NCI-H2227 (cell line): ENCODE results near the gene TBX3.
"Not testable (repeated sequence)": the region's sequence is repeated elsewhere in the genome, so short reads cannot be mapped to it uniquely, and the experiment has no call there.

ENCODE experiments used
- DNase-seq: peaks from one replicate; lab custom pipeline; 2025; ENCODE audit not compliant: unreplicated experiment; lab: John Stamatoyannopoulos, UW

TBX3 gene

GRCh38 chr12:114684098-114684869 is at the start of gene TBX3:
Gene TBX3, minus strand, starts transcription at chr12:114684175. Its CDS starts 975 bp downstream, at chr12:114683200.
- peak; percentile 86 for DNase-seq

- no peak for DNase-seq
These were observed 48.6 kb upstream of the TBX3 start for GRCh38 chr12:114732426-114733030.

GRCh38 chr12:114729731-114730130 is 45.8 kb upstream of the TBX3 start:
- no peak for DNase-seq

- DNase-seq = no peak
These were observed 42.2 kb upstream of the TBX3 start for GRCh38 chr12:114726092-114726710.

- not testable (repeated sequence) for DNase-seq
These were observed 38.2 kb upstream of the TBX3 start for GRCh38 chr12:114722176-114722575.

- no peak for DNase-seq
These were observed 37.3 kb upstream of the TBX3 start for GRCh38 chr12:114721266-114721665.

GRCh38 chr12:114713466-114714215 is 29.7 kb upstream of the TBX3 start:
- no peak for DNase-seq

GRCh38 chr12:114711689-114712152 is 27.7 kb upstream of the TBX3 start:
- DNase-seq = no peak

GRCh38 chr12:114710151-114710550 is 26.2 kb upstream of the TBX3 start:
- DNase-seq = no peak

GRCh38 chr12:114709112-114709511 is 25.1 kb upstream of the TBX3 start:
- no peak for DNase-seq

GRCh38 chr12:114708598-114708997 is 24.6 kb upstream of the TBX3 start:
- DNase-seq = not testable (repeated sequence)

GRCh38 chr12:114704096-114704495 is 20.1 kb upstream of the TBX3 start:
- no peak for DNase-seq

GRCh38 chr12:114703060-114703493 is 19.1 kb upstream of the TBX3 start:
- DNase-seq = no peak

GRCh38 chr12:114702462-114702861 is 18.5 kb upstream of the TBX3 start:
- DNase-seq = no peak

GRCh38 chr12:114701553-114701952 is 17.6 kb upstream of the TBX3 start:
- no peak for DNase-seq

GRCh38 chr12:114701104-114701414 is 17.1 kb upstream of the TBX3 start:
- no peak for DNase-seq

GRCh38 chr12:114700392-114701103 is 16.6 kb upstream of the TBX3 start:
- DNase-seq = no peak

- DNase-seq = no peak
These were observed 14.7 kb upstream of the TBX3 start for GRCh38 chr12:114698566-114699163.

- no peak for DNase-seq
These were observed 14.0 kb upstream of the TBX3 start for GRCh38 chr12:114697741-114698565.
